ENCODE results near the gene PCDHGA11.
"Not testable (repeated sequence)": the region's sequence is repeated elsewhere in the genome, so short reads cannot be mapped to it uniquely, and the experiment has no call there.

PCDHGA11 gene

GRCh38 chr5:141398608-141399007 lies 22.2 kb upstream of the PCDHGA11 start:
- DNase-seq (ENCODE audit: low spot score), result no peak

- DNase-seq (ENCODE audit: low spot score), result no peak
Observed at GRCh38 chr5:141399555-141400258, 21.1 kb upstream of the PCDHGA11 start.

- peak; percentile 58 for DNase-seq (ENCODE audit: low spot score)
Observed at GRCh38 chr5:141402553-141403243, 18.2 kb upstream of the PCDHGA11 start, which contains the start of gene PCDHGA9. PCDHGA9 (plus strand) TSS chr5:141402778; CDS start chr5:141402953, 175 bp downstream.

GRCh38 chr5:141403387-141403786 lies 17.5 kb upstream of the PCDHGA11 start:
- no peak for DNase-seq (ENCODE audit: low spot score)

- DNase-seq (ENCODE audit: low spot score), result peak; percentile 77
Observed at GRCh38 chr5:141407790-141408505, 12.9 kb upstream of the PCDHGA11 start, which contains the start of gene PCDHGB6. PCDHGB6 (plus strand) TSS chr5:141408021; CDS start chr5:141408203, 182 bp downstream.

GRCh38 chr5:141409598-141410306 lies 11.1 kb upstream of the PCDHGA11 start:
- no peak for DNase-seq (ENCODE audit: low spot score)

GRCh38 chr5:141411575-141411974 lies 9.3 kb upstream of the PCDHGA11 start:
- DNase-seq (ENCODE audit: low spot score), result no peak

- DNase-seq (ENCODE audit: low spot score), result peak; percentile 67
Observed at GRCh38 chr5:141412854-141413539, 7.9 kb upstream of the PCDHGA11 start, which contains the start of gene PCDHGA10. PCDHGA10 (plus strand) TSS chr5:141412987; CDS start chr5:141413176, 189 bp downstream.

GRCh38 chr5:141413540-141414069 lies 7.2 kb upstream of the PCDHGA11 start:
- DNase-seq (ENCODE audit: low spot score), result no peak

GRCh38 chr5:141414548-141415274 lies 6.1 kb upstream of the PCDHGA11 start:
- DNase-seq (ENCODE audit: low spot score), result not testable (repeated sequence)

- not testable (repeated sequence) for DNase-seq (ENCODE audit: low spot score)
Observed at GRCh38 chr5:141415275-141415618, 5.6 kb upstream of the PCDHGA11 start.

GRCh38 chr5:141417494-141418172 lies 3.2 kb upstream of the PCDHGA11 start, which contains the start of gene PCDHGB7:
PCDHGB7 (plus strand) TSS chr5:141417677; CDS start chr5:141417860, 183 bp downstream.
- peak; percentile 67 for DNase-seq (ENCODE audit: low spot score)

- no peak for DNase-seq (ENCODE audit: low spot score)
Observed at GRCh38 chr5:141419074-141419880, 1.6 kb upstream of the PCDHGA11 start.

- DNase-seq (ENCODE audit: low spot score), result no peak
Observed at GRCh38 chr5:141421489-141421855, 621 bp downstream of the PCDHGA11 start.

- DNase-seq (ENCODE audit: low spot score), result no peak
Observed at GRCh38 chr5:141422742-141423291, 2.0 kb downstream of the PCDHGA11 start.

- DNase-seq (ENCODE audit: low spot score), result no peak
Observed at GRCh38 chr5:141427783-141428426, 7.1 kb downstream of the PCDHGA11 start.

GRCh38 chr5:141430332-141431113 lies 9.7 kb downstream of the PCDHGA11 start, which contains the start of gene PCDHGA12:
PCDHGA12 (plus strand) TSS chr5:141430507; CDS start chr5:141430760, 253 bp downstream.
- no peak for DNase-seq (ENCODE audit: low spot score)
